ENCODE measurements around the gene ELOVL6. TPM values are rescaled to one million over a fixed set of nuclear protein-coding genes. Genes with fewer than 3 reads are reported as not detected.

The ELOVL6 gene
- total RNA-seq, 1 experiment from 2014 or later: 2.2 TPM

GRCh38 chr4:110075083-110075738 lies 123.2 kb downstream of the ELOVL6 start:
- ChIA-PET POLR2A (ENCODE audit: unreplicated experiment) (no interaction called here), CTCF (no interaction called here)
- Histone ChIP-seq H3K9me3 (ENCODE audit: low read length) (no peaks in the 10 kb centered on the region), H3K27ac (ENCODE audit: low read length) (no peak overlapping the region), H3K79me2 (ENCODE audit: low read length) (no peaks in the 10 kb centered on the region), H3K4me3 (ENCODE audit: low read length) (no peak overlapping the region), H3K9ac (ENCODE audit: low read length) (no peak overlapping the region), H3K4me2 (ENCODE audit: low read length) (no peak overlapping the region), H3K36me3 (ENCODE audit: low read depth, low read length) (no peaks in the 10 kb centered on the region), H3F3A (ENCODE audit: low read length, unreplicated experiment) (no peaks in the 10 kb centered on the region), H4K20me1 (ENCODE audit: low read length) (no peaks in the 10 kb centered on the region), H3K9me2 (replicated peaks; ENCODE audit: low read length) (no peaks in the 10 kb centered on the region), H3K27me3 (ENCODE audit: low read length) (no peaks in the 10 kb centered on the region), H2AFZ (ENCODE audit: low read length) (no peak overlapping the region), H3K4me1 (ENCODE audit: insufficient read depth, low read length) (no peaks in the 10 kb centered on the region)
- intact Hi-C loops (cut with micrococcal nuclease): no loop called here
- no TSS peak for BruUV-seq (replicated peaks)
- ATAC-seq (no peak), DNase-seq (no peak)
- no peak for TF ChIP-seq EZH2 (IDR thresholded peaks at IDR 0.05; ENCODE audit: low read length, unreplicated experiment)
- TF ChIP-seq EZH2phosphoT487 (IDR thresholded peaks at IDR 0.05; ENCODE audit: borderline replicate concordance, low read length): no peak
- no peak for TF ChIP-seq CTCF (conservative IDR thresholded peaks at IDR 0.05; ENCODE audit: low read depth, low read length)

- CTCF ChIA-PET: no interaction called here
- no TSS peak for BruUV-seq (replicated peaks)
- H3K9me3 ChIP-seq (ENCODE audit: low read length): no peaks in the 10 kb centered on the region
- H3K79me2 ChIP-seq (ENCODE audit: low read length): no peaks in the 10 kb centered on the region
- H3K4me1 ChIP-seq (ENCODE audit: insufficient read depth, low read length): no peaks in the 10 kb centered on the region
- no peaks in the 10 kb centered on the region for H3K27me3 ChIP-seq (ENCODE audit: low read length)
- DNase-seq: no peak
- no peak for TF ChIP-seq EZH2 (IDR thresholded peaks at IDR 0.05; ENCODE audit: low read length, unreplicated experiment)
- TF ChIP-seq EZH2phosphoT487 (IDR thresholded peaks at IDR 0.05; ENCODE audit: borderline replicate concordance, low read length): no peak
- TF ChIP-seq CTCF (conservative IDR thresholded peaks at IDR 0.05; ENCODE audit: low read depth, low read length): no peak
- no peak for ATAC-seq
- no peak overlapping the region for H2AFZ ChIP-seq (ENCODE audit: low read length)
- no peaks in the 10 kb centered on the region for H3F3A ChIP-seq (ENCODE audit: low read length, unreplicated experiment)
- POLR2A ChIA-PET (ENCODE audit: unreplicated experiment): no interaction called here
- H3K4me3 ChIP-seq (ENCODE audit: low read length): no peak overlapping the region
- intact Hi-C loops (cut with micrococcal nuclease): no loop called here
- H3K27ac ChIP-seq (ENCODE audit: low read length): no peak overlapping the region
- no peak overlapping the region for H3K4me2 ChIP-seq (ENCODE audit: low read length)
- H4K20me1 ChIP-seq (ENCODE audit: low read length): no peaks in the 10 kb centered on the region
- H3K9me2 ChIP-seq (replicated peaks; ENCODE audit: low read length): no peaks in the 10 kb centered on the region
- H3K9ac ChIP-seq (ENCODE audit: low read length): no peak overlapping the region
- no peaks in the 10 kb centered on the region for H3K36me3 ChIP-seq (ENCODE audit: low read depth, low read length)
Observed at GRCh38 chr4:110074570-110074969, 123.8 kb downstream of the ELOVL6 start.

- intact Hi-C loops (cut with micrococcal nuclease): no loop called here
- Histone ChIP-seq H3K9me2 (replicated peaks; ENCODE audit: low read length) (no peaks in the 10 kb centered on the region), H3K4me1 (ENCODE audit: insufficient read depth, low read length) (no peaks in the 10 kb centered on the region), H3K27ac (ENCODE audit: low read length) (no peak overlapping the region), H3K79me2 (ENCODE audit: low read length) (no peaks in the 10 kb centered on the region), H2AFZ (ENCODE audit: low read length) (no peak overlapping the region), H3K27me3 (ENCODE audit: low read length) (no peaks in the 10 kb centered on the region), H3K4me2 (ENCODE audit: low read length) (no peak overlapping the region), H3F3A (ENCODE audit: low read length, unreplicated experiment) (no peaks in the 10 kb centered on the region), H4K20me1 (ENCODE audit: low read length) (no peaks in the 10 kb centered on the region), H3K36me3 (ENCODE audit: low read depth, low read length) (no peaks in the 10 kb centered on the region), H3K9ac (ENCODE audit: low read length) (no peak overlapping the region), H3K9me3 (ENCODE audit: low read length) (no peaks in the 10 kb centered on the region), H3K4me3 (ENCODE audit: low read length) (no peak overlapping the region)
- BruUV-seq (replicated peaks): no TSS peak
- DNase-seq (no peak), ATAC-seq (no peak)
- ChIA-PET CTCF (no interaction called here), POLR2A (ENCODE audit: unreplicated experiment) (no interaction called here)
- TF ChIP-seq EZH2 (IDR thresholded peaks at IDR 0.05; ENCODE audit: low read length, unreplicated experiment) (no peak), EZH2phosphoT487 (IDR thresholded peaks at IDR 0.05; ENCODE audit: borderline replicate concordance, low read length) (no peak), CTCF (conservative IDR thresholded peaks at IDR 0.05; ENCODE audit: low read depth, low read length) (no peak)
Observed at GRCh38 chr4:110073053-110073845, 125.2 kb downstream of the ELOVL6 start.
